HCT116 (cell line): ENCODE results near the gene SLC27A2. TPM values are rescaled to one million over a fixed set of nuclear protein-coding genes. Genes with fewer than 3 reads are reported as not detected.

Source experiments
- ATAC-seq: fragments of 200-7000 bp; cut with Tn5 transposase; 2 replicates; pipeline ENCODE4 v1.9.1; 2020; ENCODE audit warnings: mild to moderate bottlenecking, moderate library complexity
- BruUV-seq: library from RNA; stranded (reverse); fragments of 400-500 nt; replicated peaks from 2 replicates; lab custom pipeline; 2021; lab: Mats Ljungman, UMichigan
- CTCF ChIA-PET: fragments of 300-600 bp; sonication (Branson Sonifier 250); formaldehyde crosslinking; loops from one replicate; lab custom pipeline; 2021; ENCODE audit warnings: antibody characterized with exemption; lab: Charles Lee
- POLR2A ChIA-PET: fragments of 300-600, 350-600 bp; sonication (Branson Sonifier 250); formaldehyde crosslinking; loops from one replicate; lab custom pipeline; 2021; ENCODE audit warnings: antibody characterized with exemption; lab: Charles Lee
- RAD21 ChIA-PET, 2 experiments: fragments of 300-600 bp; sonication (Branson Sonifier 250); formaldehyde crosslinking; loops; one replicate each; lab custom pipeline; 2023; ENCODE audit warnings: low total read pairs in 2 of 2; ENCODE audit not compliant: uncharacterized antibody in 2 of 2, unreplicated experiment in 2 of 2, low non-redundant PET in 1 of 2; lab: Charles Lee
- DNase-seq: peaks from one replicate; pipeline ENCODE4 v3.0.0-alpha.2; 2010; ENCODE audit warnings: low read depth, low spot score
- H2AFZ ChIP-seq: fragments of 200-600 bp; shearing (Covaris generic), sonication (generic); 2 replicates; pipeline ENCODE4 v1.6.1; 2017; ENCODE audit warnings: low read depth, mixed run types, mixed read lengths, antibody characterized with exemption, low read length; ENCODE audit not compliant: poor library complexity, severe bottlenecking
- H3K27ac ChIP-seq: 2 replicates; pipeline ENCODE4 v1.5.1; 2012; ENCODE audit warnings: low read depth, low read length
- H3K27me3 ChIP-seq: fragments of 200-600 bp; sonication (generic); 2 replicates; pipeline ENCODE4 v1.6.1; 2016; ENCODE audit warnings: mixed run types, low read length, mixed read lengths; ENCODE audit not compliant: insufficient read depth
- H3K36me3 ChIP-seq, 2 experiments: fragments of 200-500 bp in 1 of 2; fragments of 200-600 bp in 1 of 2; sonication (Bioruptor generic) in 1 of 2; sonication (generic) in 1 of 2; 2 replicates each; pipeline versions ENCODE4 v1.5.1 to v1.6.1; 2014 to 2016; ENCODE audit warnings: low read length in 2 of 2, inconsistent platforms in 1 of 2, mixed read lengths in 1 of 2, mixed run types in 1 of 2; ENCODE audit not compliant: insufficient read depth in 2 of 2, control insufficient read depth in 1 of 2
- H3K4me1 ChIP-seq, 2 experiments: fragments of 200-600 bp in 1 of 2; sonication (generic) in 1 of 2; 2 replicates each; pipeline versions ENCODE4 v1.5.1 to v1.6.1; 2012 to 2017; ENCODE audit warnings: low read length in 2 of 2, inconsistent platforms in 1 of 2, mild to moderate bottlenecking in 1 of 2, mixed read lengths in 1 of 2, mixed run types in 1 of 2, moderate library complexity in 1 of 2; ENCODE audit not compliant: insufficient read depth in 2 of 2, control insufficient read depth in 1 of 2
- H3K4me2 ChIP-seq: fragments of 200-600 bp; sonication (generic); 2 replicates; pipeline ENCODE4 v1.6.1; 2017; ENCODE audit warnings: mixed run types, low read length, mixed read lengths
- H3K4me3 ChIP-seq, 2 experiments: fragments of 200-600 bp in 1 of 2; sonication (generic) in 1 of 2; replicated peaks in 1 of 2; 2 replicates each; pipeline ENCODE4 v1.5.1; 2011 to 2016; ENCODE audit warnings: low read length in 2 of 2, control low read depth in 1 of 2, low read depth in 1 of 2, mild to moderate bottlenecking in 1 of 2, mixed read lengths in 1 of 2, mixed run types in 1 of 2
- H3K79me2 ChIP-seq: fragments of 200-600 bp; sonication (generic); 2 replicates; pipeline ENCODE4 v1.6.1; 2017; ENCODE audit warnings: mild to moderate bottlenecking, mixed run types, low read length, moderate library complexity, mixed read lengths; ENCODE audit not compliant: insufficient read depth
- H3K9ac ChIP-seq: fragments of 200-600 bp; sonication (generic); 2 replicates; pipeline ENCODE4 v1.6.1; 2016; ENCODE audit warnings: low read length, mixed read lengths
- H3K9me2 ChIP-seq: fragments of 200-600 bp; sonication (generic), shearing (Covaris generic); 2 replicates; pipeline ENCODE4 v1.6.1; 2017; ENCODE audit warnings: mixed run types, mild to moderate bottlenecking, moderate library complexity; ENCODE audit not compliant: insufficient read depth
- H3K9me3 ChIP-seq, 2 experiments: fragments of 200-500 bp in 1 of 2; fragments of 200-600 bp in 1 of 2; sonication (Bioruptor generic) in 1 of 2; sonication (generic) in 1 of 2; 2 replicates each; pipeline ENCODE4 v1.6.1; 2014 to 2017; ENCODE audit warnings: low read length in 2 of 2, mixed read lengths in 2 of 2, inconsistent platforms in 1 of 2, low read depth in 1 of 2, mild to moderate bottlenecking in 1 of 2, mixed run types in 1 of 2, moderate library complexity in 1 of 2; ENCODE audit not compliant: control insufficient read depth in 1 of 2, insufficient read depth in 1 of 2
- H4K20me1 ChIP-seq: fragments of 200-600 bp; sonication (generic), shearing (Covaris generic); 2 replicates; pipeline ENCODE4 v1.6.1; 2017; ENCODE audit warnings: mixed run types, mild to moderate bottlenecking, moderate library complexity; ENCODE audit not compliant: insufficient read depth
- CEBPB ChIP-seq: IDR thresholded peaks from 2 replicates; pipeline ENCODE4 v1.6.1; 2012; ENCODE audit warnings: low read depth
- CTCF ChIP-seq, 3 experiments: fragments of 200-600 bp in 1 of 3; sonication (generic) in 1 of 3; IDR thresholded peaks in 2 of 3; conservative IDR thresholded peaks in 1 of 3; 2 replicates each; pipeline ENCODE4 v1.5.1; 2012 to 2017; ENCODE audit warnings: low read depth in 2 of 3, low read length in 2 of 3, antibody characterized with exemption in 1 of 3, borderline replicate concordance in 1 of 3, control low read depth in 1 of 3, mild to moderate bottlenecking in 1 of 3, mixed read lengths in 1 of 3, mixed run types in 1 of 3, moderate library complexity in 1 of 3; ENCODE audit not compliant: insufficient read depth in 1 of 3
- EGR1 ChIP-seq: IDR thresholded peaks from 2 replicates; pipeline ENCODE4 v1.6.1; 2012; ENCODE audit warnings: low read depth
- EZH2 ChIP-seq: fragments of 200-600 bp; sonication (generic); IDR thresholded peaks from 2 replicates; pipeline ENCODE4 v1.6.1; 2017; ENCODE audit warnings: antibody characterized with exemption, mixed run types
- FOSL1 ChIP-seq: IDR thresholded peaks from 2 replicates; pipeline ENCODE4 v1.6.1; 2012; ENCODE audit warnings: low read depth
- JUND ChIP-seq: IDR thresholded peaks from 2 replicates; pipeline ENCODE4 v1.6.1; 2012
- MAX ChIP-seq: IDR thresholded peaks from 2 replicates; pipeline ENCODE4 v1.6.1; 2012
- POLR2A ChIP-seq: IDR thresholded peaks from 2 replicates; pipeline ENCODE4 v1.7.0; 2011; ENCODE audit warnings: borderline replicate concordance; ENCODE audit not compliant: insufficient read depth, insufficient read length; ENCODE audit errors: extremely low read depth
- POLR2AphosphoS5 ChIP-seq: IDR thresholded peaks from 2 replicates; pipeline ENCODE4 v1.6.1; 2011; ENCODE audit warnings: mild to moderate bottlenecking, low read depth, low read length, moderate library complexity
- RAD21 ChIP-seq: IDR thresholded peaks from 2 replicates; pipeline ENCODE4 v1.6.1; 2012; ENCODE audit warnings: low read depth, mild to moderate bottlenecking
- intact Hi-C: fragments of 100-400 bp; cut with micrococcal nuclease; formaldehyde crosslinking; loops from 2 replicates; pipeline ENCODE4 v1.10.0; 2022
- total RNA-seq: library from RNA; stranded (reverse); gene quantifications from one replicate; pipeline ENCODE4 v1.2.1, GENCODE V29; 2021; ENCODE audit not compliant: unreplicated experiment

SLC27A2 gene
- total RNA-seq, 1 experiment from 2014 or later, result 14.0 TPM

- H3K27ac ChIP-seq, result no peak overlapping the region
- no peaks in the 10 kb centered on the region for H3K36me3 ChIP-seq
- H3K27me3 ChIP-seq, result no peaks in the 10 kb centered on the region
- H3K79me2 ChIP-seq, result no peaks in the 10 kb centered on the region
- ChIA-PET RAD21 (interaction anchor here (0.6 to 1.2 kb wide), 5 partner anchors 171 to 1283 kb away, joined by 3 to 4 read pairs (median 4); partner anchors contain the start of gene EID1 (in 1 of the 2)), CTCF (interaction anchor here (0.6 to 2.1 kb wide), 18 partner anchors 11 to 1808 kb away, joined by 3 to 24 read pairs (median 4); partner anchors contain the start of gene ATP8B4), POLR2A (no interaction called here)
- H3K9me3 ChIP-seq, result no peaks in the 10 kb centered on the region
- BruUV-seq, result no TSS peak
- DNase-seq, result no peak
- no peak overlapping the region for H3K9ac ChIP-seq
- peaks cover 2 to 19% of the 10 kb centered on the region in 2 experiments; a peak in 3 of 4 replicates for H3K4me1 ChIP-seq
- H4K20me1 ChIP-seq, result no peaks in the 10 kb centered on the region
- ATAC-seq, result no peak
- H3K4me3 ChIP-seq, result no peak overlapping the region
- H3K9me2 ChIP-seq, result no peaks in the 10 kb centered on the region
- H3K4me2 ChIP-seq, result no peak overlapping the region
- TF ChIP-seq POLR2AphosphoS5, result no peak
- TF ChIP-seq EGR1, result no peak
- TF ChIP-seq MAX, result no peak
- no peak for TF ChIP-seq FOSL1
- no peak for TF ChIP-seq EZH2
- no peak for TF ChIP-seq CEBPB
- no peak for TF ChIP-seq RAD21
- no peak for TF ChIP-seq POLR2A
- H2AFZ ChIP-seq, result peak overlapping the region; percentile 64
- intact Hi-C loops, result loop anchor here (1.0 to 10.0 kb wide), 5 partner anchors 140 to 1786 kb away; no protein-coding TSS in a partner anchor
These were observed 37.5 kb upstream of the SLC27A2 start for GRCh38 chr15:50144341-50145120.

- H3K9me3 ChIP-seq, result no peaks in the 10 kb centered on the region
- POLR2A ChIA-PET, result no interaction called here
- no peaks in the 10 kb centered on the region for H3K79me2 ChIP-seq
- DNase-seq, result peak; percentile 71
- ATAC-seq, result peak; percentile 81
- no peak overlapping the region for H3K27ac ChIP-seq
- 0 out of 2 replicates have a peak overlapping the region, but pooled peaks have one; percentile 18 for H3K4me2 ChIP-seq
- H3K27me3 ChIP-seq, result no peaks in the 10 kb centered on the region
- H3K9ac ChIP-seq, result no peak overlapping the region
- H4K20me1 ChIP-seq, result no peaks in the 10 kb centered on the region
- H3K4me3 ChIP-seq, result no peak overlapping the region
- TF ChIP-seq MAX (no peak), JUND (0 out of 2 replicates have a peak, but pooled peaks have one; percentile 21), RAD21 (peak; percentile 75), CTCF (IDR thresholded peaks at IDR 0.05 in 2 of 3, conservative IDR thresholded peaks at IDR 0.05 in 1 of 3; ENCODE audit: borderline replicate concordance in 1 of 3, insufficient read depth in 1 of 3, low read depth in 2 of 3, low read length in 2 of 3) (peak; percentile 17 to 61 (median 51); a peak in 3 of 6 replicates), EGR1 (no peak), FOSL1 (peak; percentile 50)
- TF ChIP-seq, all 23 proteins: peak for 4
- Histone ChIP-seq H3K9me2 (no peaks in the 10 kb centered on the region), H3K36me3 (no peaks in the 10 kb centered on the region), H3K4me1 (peaks cover 2 to 23% of the 10 kb centered on the region in 2 experiments; a peak in 3 of 4 replicates), H2AFZ (peak overlapping the region; percentile 73)
- intact Hi-C loops, result loop anchor here (1.0 to 10.0 kb wide), 5 partner anchors 141 to 1787 kb away; no protein-coding TSS in a partner anchor
- ChIA-PET RAD21 (interaction anchor here (0.6 to 1.2 kb wide), 6 partner anchors 171 to 1284 kb away, joined by 3 to 4 read pairs (median 4); partner anchors contain the start of gene EID1 (in 1 of the 2)), CTCF (interaction anchor here (0.6 to 2.1 kb wide), 20 partner anchors 10 to 1809 kb away, joined by 3 to 24 read pairs (median 4); partner anchors contain the start of gene ATP8B4)
- BruUV-seq, result no TSS peak
These were observed 36.5 kb upstream of the SLC27A2 start for GRCh38 chr15:50145451-50145872.
